GM12878 (cell line): Measurements from ENCODE around the gene RFXANK. TPM values are rescaled to one million over a fixed set of nuclear protein-coding genes. Genes with fewer than 3 reads are reported as not detected.

Experiments
- ATAC-seq: fragments of 200-7000 bp; cut with Tn5 transposase; 3 replicates; pipeline ENCODE4 v1.9.1; 2020; ENCODE audit warnings: mild to moderate bottlenecking, moderate library complexity
- Bru-seq: library from RNA; stranded (reverse); fragments of 400-500 nt; gene quantifications from one replicate; lab custom pipeline; 2021; lab: Mats Ljungman, UMichigan
- BruChase-seq, 2 experiments: library from RNA; stranded (reverse); fragments of 400-500 nt; gene quantifications; one replicate each; lab custom pipeline; 2021; lab: Mats Ljungman, UMichigan
- BruUV-seq: library from RNA; stranded (reverse); fragments of 400-500 nt; replicated peaks from 2 replicates; lab custom pipeline; 2021; lab: Mats Ljungman, UMichigan
- CTCF ChIA-PET: fragments of 300-600 bp; sonication (Branson Sonifier 250); formaldehyde crosslinking; extraction: SDS; loops from one replicate; lab custom pipeline; 2021; ENCODE audit warnings: inconsistent platforms; lab: Yijun Ruan, JAX
- POLR2A ChIA-PET: fragments of 350-600 bp; formaldehyde crosslinking; extraction: SDS; loops from one replicate; lab custom pipeline; 2021; ENCODE audit warnings: inconsistent platforms; lab: Charles Lee
- RAD21 ChIA-PET: fragments of 300-600 bp; sonication (Branson Sonifier 250); formaldehyde crosslinking; loops from one replicate; lab custom pipeline; 2023; ENCODE audit warnings: antibody characterized with exemption; ENCODE audit not compliant: unreplicated experiment; lab: Charles Lee
- SMC1A ChIA-PET: fragments of 300-600 bp; sonication (Branson Sonifier 250); formaldehyde crosslinking; loops from one replicate; lab custom pipeline; 2023; ENCODE audit not compliant: unreplicated experiment, uncharacterized antibody; lab: Charles Lee
- DNase-seq: peaks from one replicate; pipeline ENCODE4 v3.0.0-alpha.2; 2011; ENCODE audit warnings: low read depth, low spot score
- FAIRE-seq: peaks from 3 replicates; lab custom pipeline; 2011; peaks lifted over from hg19 to GRCh38; lab: Jason Lieb, UNC
- H2AFZ ChIP-seq: 2 replicates; pipeline ENCODE4 v1.6.0; 2011; ENCODE audit warnings: low read depth, low read length, control low read depth; ENCODE audit not compliant: control insufficient read depth
- H3K27ac ChIP-seq: 2 replicates; pipeline ENCODE4 v1.5.1; 2011; ENCODE audit warnings: control low read depth; ENCODE audit not compliant: control insufficient read depth, insufficient read depth
- H3K27me3 ChIP-seq, 2 experiments: replicated peaks in 1 of 2; 2 replicates each; pipeline versions ENCODE4 v1.6.0 to v1.6.1; 2011; ENCODE audit warnings: low read length in 1 of 2; ENCODE audit not compliant: control insufficient read depth in 2 of 2, insufficient read depth in 2 of 2
- H3K36me3 ChIP-seq, 2 experiments: 2 replicates each; pipeline ENCODE4 v1.5.1; 2011; ENCODE audit warnings: low read length in 1 of 2; ENCODE audit not compliant: control insufficient read depth in 2 of 2, insufficient read depth in 2 of 2
- H3K4me1 ChIP-seq: 2 replicates; pipeline ENCODE4 v1.6.1; 2011; ENCODE audit warnings: mild to moderate bottlenecking, low read length, moderate library complexity, mixed read lengths; ENCODE audit not compliant: control insufficient read depth, insufficient read depth
- H3K4me2 ChIP-seq: 2 replicates; pipeline ENCODE4 v1.6.0; 2011; ENCODE audit warnings: control low read depth; ENCODE audit not compliant: control insufficient read depth, insufficient read depth
- H3K4me3 ChIP-seq: fragments of 200-600 bp; sonication (generic); 2 replicates; pipeline ENCODE4 v1.5.1; 2016
- H3K79me2 ChIP-seq: 2 replicates; pipeline ENCODE4 v1.6.0; 2011; ENCODE audit warnings: low read length; ENCODE audit not compliant: control insufficient read depth, insufficient read depth
- H3K9ac ChIP-seq: 2 replicates; pipeline ENCODE4 v1.8.0; 2011; ENCODE audit warnings: low read length, control low read depth, mixed read lengths; ENCODE audit not compliant: control insufficient read depth, insufficient read depth
- H3K9me3 ChIP-seq: replicated peaks from 3 replicates; pipeline ENCODE4 v1.5.1; 2011; ENCODE audit warnings: mild to moderate bottlenecking, low read length; ENCODE audit not compliant: control insufficient read depth, insufficient read depth
- H4K20me1 ChIP-seq: 2 replicates; pipeline ENCODE4 v1.6.0; 2011; ENCODE audit not compliant: control insufficient read depth, insufficient read depth
- CREM ChIP-seq: IDR thresholded peaks from 2 replicates; pipeline ENCODE4 v1.6.1; 2014; ENCODE audit warnings: antibody characterized with exemption, low read depth
- NR2C1 ChIP-seq: fragments of 450-650 bp; IDR thresholded peaks from 2 replicates; pipeline ENCODE4 v1.6.1; 2017; ENCODE audit warnings: antibody characterized with exemption, mild to moderate bottlenecking, moderate library complexity
- RBBP5 ChIP-seq: fragments of 200-600 bp; sonication (generic); conservative IDR thresholded peaks from 2 replicates; pipeline ENCODE4 v1.6.1; 2016
- RFX5 ChIP-seq: IDR thresholded peaks from 2 replicates; pipeline ENCODE4 v1.6.1; 2011; ENCODE audit warnings: low read depth, low read length, improper control_type of control experiment
- SP1 ChIP-seq: IDR thresholded peaks from one replicate; pipeline ENCODE4 v1.6.1; 2011; ENCODE audit warnings: low read depth, low read length
- ZNF687 ChIP-seq: fragments of 450-650 bp; IDR thresholded peaks from 2 replicates; pipeline ENCODE4 v1.6.1; 2017; ENCODE audit warnings: mild to moderate bottlenecking, moderate library complexity
- WGBS: methylation state at CpG from one replicate; pipeline ENCODE4 v1.1.6; 2016; ENCODE audit warnings: low lambda C conversion rate; ENCODE audit not compliant: insufficient replicate concordance, insufficient coverage; ENCODE audit errors: missing lambda C conversion rate; 5-methylcytosine and 5-hydroxymethylcytosine counted together
- in situ Hi-C: fragments of 300-500 bp; cut with MboI; formaldehyde crosslinking; loops from 9 replicates; pipeline ENCODE4 v1.14.3; 2018; ENCODE audit warnings: mixed read lengths
- intact Hi-C: fragments of 100-400 bp; cut with micrococcal nuclease; formaldehyde crosslinking; loops from one replicate; pipeline ENCODE4 v1.14.2; 2022; ENCODE audit not compliant: unreplicated experiment
- long read RNA-seq, 2 experiments: library from polyadenylated mRNA; unstranded; transcript quantifications; one replicate each; pipeline ENCODE4 v2.0.0, GENCODE V29; 2019 to 2020
- polyA minus RNA-seq, 3 experiments: library from RNA; depleted of rRNA, polyadenylated mRNA; stranded (reverse); fragments of >200 nt; gene quantifications; 2 replicates each; pipeline ENCODE4 v1.2.3, GENCODE V29; 2011
- polyA plus RNA-seq, 11 experiments: library from polyadenylated mRNA; depleted of rRNA in 4 of 11; unstranded in 6 of 11; stranded (reverse) in 5 of 11; fragments of >200 nt; fragmentation: Nextera tagmentation in 4 of 11; fragmentation: Illumina TruSeq in 1 of 11; extraction: Ambion mirVana in 4 of 11; extraction: Trizol in 1 of 11; gene quantifications; 1 replicate in 1 of 11; 2 replicates in 10 of 11; pipeline versions ENCODE4 v1.2.1 to v1.2.3, GENCODE V29; 2011 to 2016; ENCODE audit warnings: inconsistent platforms in 2 of 11, missing spikeins in 2 of 11, low read depth in 1 of 11
- total RNA-seq, 4 experiments: library from RNA; depleted of rRNA in 3 of 4; stranded (reverse); fragments of >200 nt in 3 of 4; fragmentation: Illumina TruSeq in 1 of 4; extraction: Trizol in 1 of 4; gene quantifications; 2 replicates each; pipeline versions ENCODE4 v1.2.1 to v1.2.3, GENCODE V29; 2013 to 2021
- TF ChIP-seq, protein P1 (sequence below): fragments of 450-650 bp; formaldehyde crosslinking; IDR thresholded peaks from 2 replicates; pipeline ENCODE4 v1.4.0; 2020; ENCODE audit warnings: mild to moderate bottlenecking, moderate library complexity

The RFXANK gene, protein sequence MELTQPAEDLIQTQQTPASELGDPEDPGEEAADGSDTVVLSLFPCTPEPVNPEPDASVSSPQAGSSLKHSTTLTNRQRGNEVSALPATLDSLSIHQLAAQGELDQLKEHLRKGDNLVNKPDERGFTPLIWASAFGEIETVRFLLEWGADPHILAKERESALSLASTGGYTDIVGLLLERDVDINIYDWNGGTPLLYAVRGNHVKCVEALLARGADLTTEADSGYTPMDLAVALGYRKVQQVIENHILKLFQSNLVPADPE
- total RNA-seq (2013; cell fraction: nucleolus; rRNA removed): 47.3 and 51.9 TPM in 2 replicates
- total RNA-seq (2014; rRNA removed) (98.3 and 125 TPM in 2 replicates), total RNA-seq (2014; rRNA removed; fragmentation: Illumina TruSeq; extraction: Trizol) (81.0 and 88.1 TPM in 2 replicates), total RNA-seq (2021) (113 and 118 TPM in 2 replicates), polyA plus RNA-seq (2011; rRNA removed) (35.0 and 73.8 TPM in 2 replicates), polyA plus RNA-seq (2014; fragmentation: Illumina TruSeq; extraction: Trizol) (40.2 and 89.4 TPM in 2 replicates), polyA plus RNA-seq (2014; fragmentation: Nextera tagmentation; extraction: Ambion mirVana) (10 to 100 TPM; 70.8 TPM), polyA plus RNA-seq (2014; rRNA removed) (102 and 126 TPM in 2 replicates), polyA plus RNA-seq (2016; fragmentation: Nextera tagmentation; extraction: Ambion mirVana) (100 to 1,000 TPM; 108 to 119 TPM), polyA minus RNA-seq (2011; rRNA and poly(A)+ RNA removed) (55.2 and 80.2 TPM in 2 replicates), Bru-seq, nascent RNA (percentile 65 among the genes with signal in this experiment), BruChase-seq, experiment 1, labeled RNA remaining after a 6-hour chase (percentile 72 among the genes with signal in this experiment), BruChase-seq, experiment 2, labeled RNA remaining after a 2-hour chase (percentile 67 among the genes with signal in this experiment)
- 100 TPM for polyA plus RNA-seq (2011; ENCODE audit: low read depth)
- 124 and 158 TPM in 2 replicates for polyA plus RNA-seq (2011; cell fraction: cytosol; rRNA removed)
- polyA plus RNA-seq (2011; cell fraction: nucleus; rRNA removed): 213 and 235 TPM in 2 replicates
- 113 and 114 TPM in 2 replicates for polyA plus RNA-seq (2012)
- polyA minus RNA-seq (2011; cell fraction: cytosol; rRNA and poly(A)+ RNA removed): 34.3 and 37.6 TPM in 2 replicates
- polyA minus RNA-seq (2011; cell fraction: nucleus; rRNA and poly(A)+ RNA removed): 57.1 and 106 TPM in 2 replicates
- long read RNA-seq, experiment 1, transcript RFXANK-202 (8 exons, 1,059 nt): minor isoform, 5 of 37 reads
- long read RNA-seq, experiment 1, transcript RFXANK-203 (9 exons, 1,212 nt): major isoform, 14 of 37 reads
- long read RNA-seq, experiment 1, partial matches to known transcripts: 3 of 37 reads
- long read RNA-seq, experiment 1, other reads (novel, unspliced or antisense): 14 of 37 reads
- long read RNA-seq, experiment 2, transcript RFXANK-203 (9 exons, 1,212 nt): major isoform, 25 of 67 reads
- long read RNA-seq, experiment 2, partial matches to known transcripts: 29 of 67 reads
- long read RNA-seq, experiment 2, other reads (novel, unspliced or antisense): 8 of 67 reads

GRCh38 chr19:19192078-19192882 is at the start of gene RFXANK, which contains the start of gene BORCS8:
Gene RFXANK (plus strand): TSS chr19:19192258. CDS start chr19:19193947, 1,689 bp downstream.
Gene BORCS8 (minus strand): TSS chr19:19192152. CDS start chr19:19192117, 35 bp downstream.
- intact Hi-C loops: loop anchor here (2.0 kb wide), 1 partner anchor 129 kb away; the partner anchor contains the start of genes MAU2 and SUGP1
- Histone ChIP-seq H3K4me2 (peak within 1 kb of the TSS; percentile 98), H4K20me1 (no peaks in the 10 kb centered on the region), H3K36me3 (peaks cover 5% of the 10 kb centered on the region in 2 experiments; a peak in 3 of 4 replicates), H3K4me3 (peak within 1 kb of the TSS; percentile 85), H3K4me1 (peaks cover 11% of the 10 kb centered on the region), H3K9ac (peak within 1 kb of the TSS; percentile 98), H3K27ac (peak within 1 kb of the TSS; percentile 97), H3K79me2 (peaks cover 34% of the 10 kb centered on the region), H2AFZ (peak within 1 kb of the TSS; percentile 92), H3K9me3 (no peaks in the 10 kb centered on the region), H3K27me3 (no peaks in the 10 kb centered on the region)
- under 1% methylated on average over 50 of the region's 53 CpGs for WGBS
- ChIA-PET RAD21 (interaction anchor here (0.7 to 2.2 kb wide), 5 partner anchors 10 to 125 kb away, joined by 3 to 15 read pairs (median 4); partner anchors contain the start of gene NR2C2AP), SMC1A (interaction anchor here (1.2 to 2.1 kb wide), 7 partner anchors 8 to 171 kb away, joined by 3 to 12 read pairs (median 5); partner anchors contain the start of gene NR2C2AP), POLR2A (interaction anchor here (0.7 to 3.0 kb wide), 7 partner anchors 10 to 213 kb away, joined by 3 to 25 read pairs (median 7); partner anchors contain the start of genes GATAD2A, MEF2B and NR2C2AP), CTCF (interaction anchor here (0.6 to 2.3 kb wide), 9 partner anchors 11 to 298 kb away, joined by 3 to 13 read pairs (median 3); partner anchors contain the start of genes COPE, DDX49, MEF2B and NR2C2AP)
- BruUV-seq: no TSS peak
- in situ Hi-C loops: no loop called here
- DNase-seq (peak; percentile 97), ATAC-seq (peak; percentile 94), FAIRE-seq (peak; percentile 99)
- TF ChIP-seq, protein P1, sequence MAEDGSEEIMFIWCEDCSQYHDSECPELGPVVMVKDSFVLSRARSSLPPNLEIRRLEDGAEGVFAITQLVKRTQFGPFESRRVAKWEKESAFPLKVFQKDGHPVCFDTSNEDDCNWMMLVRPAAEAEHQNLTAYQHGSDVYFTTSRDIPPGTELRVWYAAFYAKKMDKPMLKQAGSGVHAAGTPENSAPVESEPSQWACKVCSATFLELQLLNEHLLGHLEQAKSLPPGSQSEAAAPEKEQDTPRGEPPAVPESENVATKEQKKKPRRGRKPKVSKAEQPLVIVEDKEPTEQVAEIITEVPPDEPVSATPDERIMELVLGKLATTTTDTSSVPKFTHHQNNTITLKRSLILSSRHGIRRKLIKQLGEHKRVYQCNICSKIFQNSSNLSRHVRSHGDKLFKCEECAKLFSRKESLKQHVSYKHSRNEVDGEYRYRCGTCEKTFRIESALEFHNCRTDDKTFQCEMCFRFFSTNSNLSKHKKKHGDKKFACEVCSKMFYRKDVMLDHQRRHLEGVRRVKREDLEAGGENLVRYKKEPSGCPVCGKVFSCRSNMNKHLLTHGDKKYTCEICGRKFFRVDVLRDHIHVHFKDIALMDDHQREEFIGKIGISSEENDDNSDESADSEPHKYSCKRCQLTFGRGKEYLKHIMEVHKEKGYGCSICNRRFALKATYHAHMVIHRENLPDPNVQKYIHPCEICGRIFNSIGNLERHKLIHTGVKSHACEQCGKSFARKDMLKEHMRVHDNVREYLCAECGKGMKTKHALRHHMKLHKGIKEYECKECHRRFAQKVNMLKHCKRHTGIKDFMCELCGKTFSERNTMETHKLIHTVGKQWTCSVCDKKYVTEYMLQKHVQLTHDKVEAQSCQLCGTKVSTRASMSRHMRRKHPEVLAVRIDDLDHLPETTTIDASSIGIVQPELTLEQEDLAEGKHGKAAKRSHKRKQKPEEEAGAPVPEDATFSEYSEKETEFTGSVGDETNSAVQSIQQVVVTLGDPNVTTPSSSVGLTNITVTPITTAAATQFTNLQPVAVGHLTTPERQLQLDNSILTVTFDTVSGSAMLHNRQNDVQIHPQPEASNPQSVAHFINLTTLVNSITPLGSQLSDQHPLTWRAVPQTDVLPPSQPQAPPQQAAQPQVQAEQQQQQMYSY: no peak
- TF ChIP-seq RFX5 (0 out of 2 replicates have a peak, but pooled peaks have one; percentile 19), SP1 (peak; percentile 87), CREM (peak; percentile 67; the same call in 1 of the 2 replicates), NR2C1 (peak; percentile 74), ZNF687 (0 out of 2 replicates have a peak, but pooled peaks have one; percentile 22), RBBP5 (no peak)
